HEK293 (cell line): Measurements from ENCODE around the gene TANGO6.

Experiments used
- CTCF ChIA-PET: fragments of 350-600 bp; formaldehyde crosslinking; extraction: SDS; loops from one replicate; lab custom pipeline; 2021; ENCODE audit warnings: antibody characterized with exemption; lab: Yijun Ruan, JAX
- POLR2A ChIA-PET: fragments of 300-600 bp; formaldehyde crosslinking; extraction: SDS; loops from one replicate; lab custom pipeline; 2020; ENCODE audit warnings: antibody characterized with exemption, inconsistent platforms; lab: Yijun Ruan, JAX
- H3K27ac ChIP-seq: fragments of 200-500 bp; sonication (Bioruptor generic); 2 replicates; pipeline ENCODE4 v1.5.1; 2014; ENCODE audit warnings: low read depth, low read length, control low read depth, inconsistent platforms; ENCODE audit errors: extremely low read depth
- H3K36me3 ChIP-seq, 2 experiments: fragments of 200-500 bp in 1 of 2; sonication (Bioruptor generic) in 1 of 2; 1 replicate in 1 of 2; 2 replicates in 1 of 2; pipeline ENCODE4 v1.5.1; 2014 to 2017; ENCODE audit warnings: inconsistent platforms in 2 of 2, low read length in 2 of 2; ENCODE audit not compliant: control insufficient read depth in 2 of 2, insufficient read depth in 1 of 2
- H3K4me1 ChIP-seq: fragments of 200-500 bp; sonication (Bioruptor generic); 2 replicates; pipeline ENCODE4 v1.5.1; 2014; ENCODE audit warnings: mild to moderate bottlenecking, low read length, inconsistent platforms; ENCODE audit not compliant: control insufficient read depth, insufficient read depth
- H3K4me3 ChIP-seq: 2 replicates; pipeline ENCODE4 v1.5.1; 2011; ENCODE audit warnings: low read depth, mild to moderate bottlenecking, control low read depth, low read length, moderate library complexity
- H3K9me3 ChIP-seq: fragments of 200-500 bp; sonication (Bioruptor generic); 2 replicates; pipeline ENCODE4 v1.5.1; 2014; ENCODE audit warnings: low read depth, low read length, inconsistent platforms; ENCODE audit not compliant: control insufficient read depth, insufficient read depth
- FEZF1 ChIP-seq: fragments of 450-650 bp; formaldehyde crosslinking; IDR thresholded peaks from 2 replicates; pipeline ENCODE4 v1.5.1; 2016; ENCODE audit warnings: missing biosample characterization, missing genetic modification characterization
- KLF9 ChIP-seq: fragments of 450-650 bp; formaldehyde crosslinking; IDR thresholded peaks from 2 replicates; pipeline ENCODE4 v1.5.1; 2016; ENCODE audit warnings: missing biosample characterization, missing genetic modification characterization, low read depth
- ZBTB1 ChIP-seq: fragments of 450-650 bp; formaldehyde crosslinking; IDR thresholded peaks from 2 replicates; pipeline ENCODE4 v1.5.1; 2016; ENCODE audit warnings: missing biosample characterization, missing genetic modification characterization
- ZBTB17 ChIP-seq: fragments of 450-650 bp; formaldehyde crosslinking; IDR thresholded peaks from 2 replicates; pipeline ENCODE4 v1.5.1; 2016; ENCODE audit warnings: missing biosample characterization, missing genetic modification characterization
- ZFP69B ChIP-seq: fragments of 450-650 bp; formaldehyde crosslinking; IDR thresholded peaks from 2 replicates; pipeline ENCODE4 v1.5.1; 2016; ENCODE audit warnings: missing biosample characterization, missing genetic modification characterization
- ZNF133 ChIP-seq: fragments of 450-650 bp; formaldehyde crosslinking; IDR thresholded peaks from 2 replicates; pipeline ENCODE4 v1.5.1; 2016; ENCODE audit warnings: missing biosample characterization, missing genetic modification characterization
- ZNF24 ChIP-seq: fragments of 450-650 bp; formaldehyde crosslinking; IDR thresholded peaks from 2 replicates; pipeline ENCODE4 v1.5.1; 2016; ENCODE audit warnings: missing biosample characterization, missing genetic modification characterization
- ZNF274 ChIP-seq, 2 experiments: fragments of 200-500 bp in 1 of 2; fragments of 450-650 bp in 1 of 2; sonication (Bioruptor generic) in 1 of 2; formaldehyde crosslinking in 1 of 2; IDR thresholded peaks; 2 replicates each; pipeline versions ENCODE4 v1.5.1 to v1.6.1; 2014 to 2016; ENCODE audit warnings: borderline replicate concordance in 1 of 2, inconsistent platforms in 1 of 2, low read length in 1 of 2, missing biosample characterization in 1 of 2, missing genetic modification characterization in 1 of 2
- ZNF335 ChIP-seq: fragments of 450-650 bp; formaldehyde crosslinking; conservative IDR thresholded peaks from 2 replicates; pipeline ENCODE4 v1.5.1; 2016; ENCODE audit warnings: missing biosample characterization, missing genetic modification characterization
- ZNF426 ChIP-seq: fragments of 450-650 bp; formaldehyde crosslinking; IDR thresholded peaks from 2 replicates; pipeline ENCODE4 v1.5.1; 2017; ENCODE audit warnings: missing biosample characterization, missing genetic modification characterization, mild to moderate bottlenecking, inconsistent platforms, moderate library complexity
- ZNF433 ChIP-seq: fragments of 450-650 bp; formaldehyde crosslinking; IDR thresholded peaks from 2 replicates; pipeline ENCODE4 v1.5.1; 2016; ENCODE audit warnings: missing biosample characterization, missing genetic modification characterization, low read depth
- ZNF596 ChIP-seq: fragments of 450-650 bp; IDR thresholded peaks from 2 replicates; pipeline ENCODE4 v1.5.0; 2018; ENCODE audit warnings: missing biosample characterization, mild to moderate bottlenecking, missing genetic modification characterization, moderate library complexity
- ZNF664 ChIP-seq: fragments of 450-650 bp; formaldehyde crosslinking; IDR thresholded peaks from 2 replicates; pipeline ENCODE4 v1.5.1; 2016; ENCODE audit warnings: missing biosample characterization, missing genetic modification characterization
- ZNF701 ChIP-seq: fragments of 450-650 bp; formaldehyde crosslinking; IDR thresholded peaks from 2 replicates; pipeline ENCODE4 v1.5.1; 2016; ENCODE audit warnings: missing biosample characterization, missing genetic modification characterization
- ZNF76 ChIP-seq: fragments of 450-650 bp; formaldehyde crosslinking; IDR thresholded peaks from 2 replicates; pipeline ENCODE4; 2016; ENCODE audit warnings: low read depth, missing biosample characterization, missing genetic modification characterization, borderline replicate concordance
- ZXDB ChIP-seq: fragments of 450-650 bp; formaldehyde crosslinking; IDR thresholded peaks from 2 replicates; pipeline ENCODE4 v1.5.1; 2016; ENCODE audit warnings: missing biosample characterization, missing genetic modification characterization
- TF ChIP-seq, protein P1 (sequence below): fragments of 450-650 bp; formaldehyde crosslinking; IDR thresholded peaks from 2 replicates; pipeline ENCODE4 v1.5.1; 2016; ENCODE audit warnings: missing biosample characterization, missing genetic modification characterization
- TF ChIP-seq, protein P2 (sequence below): fragments of 450-650 bp; formaldehyde crosslinking; IDR thresholded peaks from 2 replicates; pipeline ENCODE4 v1.5.1; 2017; ENCODE audit warnings: missing biosample characterization, missing genetic modification characterization
- TF ChIP-seq, protein P3 (sequence below): sonication (generic); formaldehyde crosslinking; IDR thresholded peaks from 2 replicates; pipeline ENCODE4 v1.8.1; 2022; ENCODE audit warnings: mild to moderate bottlenecking, moderate library complexity, missing genetic modification reagents
- TF ChIP-seq, protein P4 (sequence below): fragments of 450-650 bp; formaldehyde crosslinking; IDR thresholded peaks from 2 replicates; pipeline ENCODE4 v1.5.1; 2017; ENCODE audit warnings: missing biosample characterization, missing genetic modification characterization
- TF ChIP-seq, protein P5 (sequence below): fragments of 450-650 bp; formaldehyde crosslinking; IDR thresholded peaks from 2 replicates; pipeline ENCODE4 v1.5.1; 2017; ENCODE audit warnings: missing biosample characterization, missing genetic modification characterization
- TF ChIP-seq, protein P6 (sequence below): fragments of 450-650 bp; IDR thresholded peaks from 2 replicates; pipeline ENCODE4 v1.5.1; 2018; ENCODE audit warnings: missing biosample characterization, missing genetic modification characterization

The TANGO6 gene

DNA sequence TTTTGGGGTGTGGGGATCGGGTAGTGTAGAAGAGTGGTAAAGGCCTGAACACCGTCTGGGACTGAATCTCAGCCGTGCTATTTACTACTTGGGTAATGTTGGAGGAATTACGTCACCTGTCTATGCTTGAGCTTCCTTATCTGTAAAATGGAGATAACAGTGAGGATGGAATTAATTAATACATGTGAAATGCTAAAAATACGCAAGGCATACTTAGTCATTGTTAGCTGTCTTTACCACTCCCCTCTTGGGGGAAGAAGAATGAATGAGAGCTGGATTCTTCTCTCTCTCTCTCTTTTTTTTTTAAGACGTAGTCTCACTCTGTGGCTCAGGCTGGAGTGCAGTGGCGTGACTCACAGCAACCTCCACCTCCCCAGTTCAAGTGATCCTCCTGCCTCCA is 41.1 kb upstream of the TANGO6 start:
- Histone ChIP-seq H3K36me3 (no peaks in the 10 kb centered on the region), H3K9me3 (no peaks in the 10 kb centered on the region), H3K4me1 (no peaks in the 10 kb centered on the region), H3K27ac (no peak overlapping the region), H3K4me3 (no peak overlapping the region)
- ChIA-PET POLR2A (interaction anchor here (0.7 kb wide), 1 partner anchor 42 kb away, joined by 3 read pairs; the partner anchor contains the start of gene TANGO6), CTCF (interaction anchor here (0.6 to 3.6 kb wide), 2 partner anchors 9 to 211 kb away, joined by 3 to 21 read pairs; no protein-coding TSS in a partner anchor)
- no peak for TF ChIP-seq ZNF133 (tag by site-specific recombination)
- no peak for TF ChIP-seq ZNF701 (tag by site-specific recombination)
- no peak for TF ChIP-seq ZFP69B (tag by site-specific recombination)
- no peak for TF ChIP-seq ZNF24 (tag by site-specific recombination)
- TF ChIP-seq, protein P1, sequence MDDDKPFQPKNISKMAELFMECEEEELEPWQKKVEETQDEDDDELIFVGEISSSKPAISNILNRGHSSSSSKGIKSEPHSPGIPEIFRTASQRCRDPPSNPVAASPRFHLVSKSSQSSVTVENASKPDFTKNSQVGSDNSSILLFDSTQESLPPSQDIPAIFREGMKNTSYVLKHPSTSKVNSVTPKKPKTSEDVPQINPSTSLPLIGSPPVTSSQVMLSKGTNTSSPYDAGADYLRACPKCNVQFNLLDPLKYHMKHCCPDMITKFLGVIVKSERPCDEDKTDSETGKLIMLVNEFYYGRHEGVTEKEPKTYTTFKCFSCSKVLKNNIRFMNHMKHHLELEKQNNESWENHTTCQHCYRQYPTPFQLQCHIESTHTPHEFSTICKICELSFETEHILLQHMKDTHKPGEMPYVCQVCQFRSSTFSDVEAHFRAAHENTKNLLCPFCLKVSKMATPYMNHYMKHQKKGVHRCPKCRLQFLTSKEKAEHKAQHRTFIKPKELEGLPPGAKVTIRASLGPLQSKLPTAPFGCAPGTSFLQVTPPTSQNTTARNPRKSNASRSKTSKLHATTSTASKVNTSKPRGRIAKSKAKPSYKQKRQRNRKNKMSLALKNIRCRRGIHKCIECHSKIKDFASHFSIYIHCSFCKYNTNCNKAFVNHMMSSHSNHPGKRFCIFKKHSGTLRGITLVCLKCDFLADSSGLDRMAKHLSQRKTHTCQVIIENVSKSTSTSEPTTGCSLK (tag by site-specific recombination), result no peak
- TF ChIP-seq ZBTB17 (tag by site-specific recombination), result no peak
- no peak for TF ChIP-seq ZNF596 (tag by site-specific recombination)
- no peak for TF ChIP-seq ZNF426 (tag by site-specific recombination)

DNA sequence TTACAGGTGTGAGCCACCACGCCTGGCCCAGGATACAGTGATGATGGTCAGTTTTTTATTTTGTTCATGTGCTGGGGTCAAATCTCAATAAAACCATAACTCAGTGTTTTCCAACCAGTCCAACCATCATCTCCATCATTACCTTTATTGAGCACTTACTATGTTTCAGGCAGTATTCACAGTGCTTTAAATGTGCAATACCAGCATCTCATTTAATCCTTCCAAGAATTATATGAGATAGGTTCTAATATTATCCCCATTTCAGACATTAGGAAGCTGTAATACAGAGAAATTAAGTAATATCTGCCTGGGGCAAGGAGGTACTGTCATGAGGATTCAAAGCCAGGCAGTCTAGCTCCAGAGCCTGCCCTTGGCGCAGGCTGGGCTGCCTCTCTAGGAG is 36.9 kb upstream of the TANGO6 start:
- no peak overlapping the region for H3K4me3 ChIP-seq
- CTCF ChIA-PET, result interaction anchor here (0.7 to 1.6 kb wide), 2 partner anchors 9 to 304 kb away, joined by 4 read pairs; no protein-coding TSS in a partner anchor
- TF ChIP-seq ZNF664 (tag by site-specific recombination), result peak; percentile 94
- no peak for TF ChIP-seq ZBTB1 (tag by site-specific recombination)
- TF ChIP-seq, all 188 proteins: peak for 1
- POLR2A ChIA-PET, result no interaction called here
- H3K9me3 ChIP-seq, result no peaks in the 10 kb centered on the region
- no peaks in the 10 kb centered on the region for H3K4me1 ChIP-seq
- H3K27ac ChIP-seq, result no peak overlapping the region
- H3K36me3 ChIP-seq, result peaks cover 0 to 11% of the 10 kb centered on the region in 2 experiments; a peak in 1 of 3 replicates

DNA sequence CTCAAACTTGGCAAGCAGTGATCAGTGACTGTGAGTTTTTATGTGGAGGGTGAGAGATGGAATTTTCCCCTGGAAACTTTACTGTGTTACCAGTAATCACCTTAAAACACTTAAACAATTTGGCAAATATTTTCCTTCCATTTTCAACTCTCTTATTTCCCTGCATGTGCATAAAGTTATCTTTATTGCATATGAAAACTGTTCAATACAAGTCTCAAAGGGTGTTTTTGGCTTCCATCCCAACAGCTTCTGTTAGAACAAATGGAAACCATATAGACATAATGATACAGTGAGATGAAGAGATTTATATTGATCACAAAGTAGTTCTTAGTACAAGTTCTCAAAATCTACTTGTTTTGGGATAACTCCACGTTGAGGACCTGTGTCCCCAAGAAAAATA is 36.4 kb upstream of the TANGO6 start:
- Histone ChIP-seq H3K9me3 (no peaks in the 10 kb centered on the region), H3K36me3 (peaks cover 0 to 16% of the 10 kb centered on the region in 2 experiments; a peak in 1 of 3 replicates)
- CTCF ChIA-PET, result no interaction called here
- TF ChIP-seq, protein P2, sequence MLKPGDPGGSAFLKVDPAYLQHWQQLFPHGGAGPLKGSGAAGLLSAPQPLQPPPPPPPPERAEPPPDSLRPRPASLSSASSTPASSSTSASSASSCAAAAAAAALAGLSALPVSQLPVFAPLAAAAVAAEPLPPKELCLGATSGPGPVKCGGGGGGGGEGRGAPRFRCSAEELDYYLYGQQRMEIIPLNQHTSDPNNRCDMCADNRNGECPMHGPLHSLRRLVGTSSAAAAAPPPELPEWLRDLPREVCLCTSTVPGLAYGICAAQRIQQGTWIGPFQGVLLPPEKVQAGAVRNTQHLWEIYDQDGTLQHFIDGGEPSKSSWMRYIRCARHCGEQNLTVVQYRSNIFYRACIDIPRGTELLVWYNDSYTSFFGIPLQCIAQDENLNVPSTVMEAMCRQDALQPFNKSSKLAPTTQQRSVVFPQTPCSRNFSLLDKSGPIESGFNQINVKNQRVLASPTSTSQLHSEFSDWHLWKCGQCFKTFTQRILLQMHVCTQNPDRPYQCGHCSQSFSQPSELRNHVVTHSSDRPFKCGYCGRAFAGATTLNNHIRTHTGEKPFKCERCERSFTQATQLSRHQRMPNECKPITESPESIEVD (tag by site-specific recombination), result no peak
- TF ChIP-seq ZXDB (tag by site-specific recombination) (no peak), FEZF1 (tag by site-specific recombination) (no peak), ZNF274 (IDR thresholded peaks at IDR 0.05; ENCODE audit: low read length) (no peak), ZNF274 (tag by site-specific recombination; IDR thresholded peaks at IDR 0.05; ENCODE audit: borderline replicate concordance) (no peak), KLF9 (tag by site-specific recombination) (no peak), ZNF335 (tag by site-specific recombination) (no peak), ZNF433 (no peak), ZNF596 (tag by site-specific recombination) (no peak), ZBTB1 (tag by site-specific recombination) (no peak), ZNF76 (tag by site-specific recombination) (no peak)
- TF ChIP-seq, protein P3, sequence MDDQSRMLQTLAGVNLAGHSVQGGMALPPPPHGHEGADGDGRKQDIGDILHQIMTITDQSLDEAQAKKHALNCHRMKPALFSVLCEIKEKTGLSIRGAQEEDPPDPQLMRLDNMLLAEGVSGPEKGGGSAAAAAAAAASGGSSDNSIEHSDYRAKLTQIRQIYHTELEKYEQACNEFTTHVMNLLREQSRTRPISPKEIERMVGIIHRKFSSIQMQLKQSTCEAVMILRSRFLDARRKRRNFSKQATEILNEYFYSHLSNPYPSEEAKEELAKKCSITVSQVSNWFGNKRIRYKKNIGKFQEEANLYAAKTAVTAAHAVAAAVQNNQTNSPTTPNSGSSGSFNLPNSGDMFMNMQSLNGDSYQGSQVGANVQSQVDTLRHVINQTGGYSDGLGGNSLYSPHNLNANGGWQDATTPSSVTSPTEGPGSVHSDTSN (CRISPR knock-in tag), result no peak
- TF ChIP-seq, protein P4, sequence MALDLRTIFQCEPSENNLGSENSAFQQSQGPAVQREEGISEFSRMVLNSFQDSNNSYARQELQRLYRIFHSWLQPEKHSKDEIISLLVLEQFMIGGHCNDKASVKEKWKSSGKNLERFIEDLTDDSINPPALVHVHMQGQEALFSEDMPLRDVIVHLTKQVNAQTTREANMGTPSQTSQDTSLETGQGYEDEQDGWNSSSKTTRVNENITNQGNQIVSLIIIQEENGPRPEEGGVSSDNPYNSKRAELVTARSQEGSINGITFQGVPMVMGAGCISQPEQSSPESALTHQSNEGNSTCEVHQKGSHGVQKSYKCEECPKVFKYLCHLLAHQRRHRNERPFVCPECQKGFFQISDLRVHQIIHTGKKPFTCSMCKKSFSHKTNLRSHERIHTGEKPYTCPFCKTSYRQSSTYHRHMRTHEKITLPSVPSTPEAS (tag by site-specific recombination), result no peak
- TF ChIP-seq, protein P5, sequence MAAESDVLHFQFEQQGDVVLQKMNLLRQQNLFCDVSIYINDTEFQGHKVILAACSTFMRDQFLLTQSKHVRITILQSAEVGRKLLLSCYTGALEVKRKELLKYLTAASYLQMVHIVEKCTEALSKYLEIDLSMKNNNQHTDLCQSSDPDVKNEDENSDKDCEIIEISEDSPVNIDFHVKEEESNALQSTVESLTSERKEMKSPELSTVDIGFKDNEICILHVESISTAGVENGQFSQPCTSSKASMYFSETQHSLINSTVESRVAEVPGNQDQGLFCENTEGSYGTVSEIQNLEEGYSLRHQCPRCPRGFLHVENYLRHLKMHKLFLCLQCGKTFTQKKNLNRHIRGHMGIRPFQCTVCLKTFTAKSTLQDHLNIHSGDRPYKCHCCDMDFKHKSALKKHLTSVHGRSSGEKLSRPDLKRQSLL (tag by site-specific recombination), result no peak
- TF ChIP-seq, protein P6, sequence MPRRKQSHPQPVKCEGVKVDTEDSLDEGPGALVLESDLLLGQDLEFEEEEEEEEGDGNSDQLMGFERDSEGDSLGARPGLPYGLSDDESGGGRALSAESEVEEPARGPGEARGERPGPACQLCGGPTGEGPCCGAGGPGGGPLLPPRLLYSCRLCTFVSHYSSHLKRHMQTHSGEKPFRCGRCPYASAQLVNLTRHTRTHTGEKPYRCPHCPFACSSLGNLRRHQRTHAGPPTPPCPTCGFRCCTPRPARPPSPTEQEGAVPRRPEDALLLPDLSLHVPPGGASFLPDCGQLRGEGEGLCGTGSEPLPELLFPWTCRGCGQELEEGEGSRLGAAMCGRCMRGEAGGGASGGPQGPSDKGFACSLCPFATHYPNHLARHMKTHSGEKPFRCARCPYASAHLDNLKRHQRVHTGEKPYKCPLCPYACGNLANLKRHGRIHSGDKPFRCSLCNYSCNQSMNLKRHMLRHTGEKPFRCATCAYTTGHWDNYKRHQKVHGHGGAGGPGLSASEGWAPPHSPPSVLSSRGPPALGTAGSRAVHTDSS, result no peak

More for the DNA sequence above, 36.4 kb upstream of the TANGO6 start:
- no peak overlapping the region for H3K4me3 ChIP-seq
- H3K4me1 ChIP-seq, result no peaks in the 10 kb centered on the region
- H3K27ac ChIP-seq, result no peak overlapping the region
- POLR2A ChIA-PET, result no interaction called here
